H9 (cell line): ENCODE results near the gene COX6A1. TPM values are rescaled to one million over a fixed set of nuclear protein-coding genes. Genes with fewer than 3 reads are reported as not detected.

ENCODE experiments used
- DNase-seq: peaks from one replicate; pipeline ENCODE4 v3.0.0-alpha.2; 2017
- H2AFZ ChIP-seq: one replicate; pipeline ENCODE4 v1.6.1; 2013; ENCODE audit warnings: mild to moderate bottlenecking, low read length, control low read depth, moderate library complexity
- H2AK5ac ChIP-seq: 2 replicates; pipeline ENCODE4 v1.6.1; 2013; ENCODE audit warnings: low read length, control low read depth, mixed read lengths; ENCODE audit not compliant: insufficient read length
- H2BK120ac ChIP-seq: one replicate; pipeline ENCODE4 v1.6.1; 2013; ENCODE audit warnings: low read depth, mild to moderate bottlenecking, low read length, control low read depth, inconsistent platforms; ENCODE audit not compliant: poor library complexity, severe bottlenecking
- H2BK12ac ChIP-seq: 2 replicates; pipeline ENCODE4 v1.6.1; 2013; ENCODE audit warnings: low read length, control low read depth, mixed read lengths, low read depth; ENCODE audit not compliant: insufficient read length
- H2BK15ac ChIP-seq: 2 replicates; pipeline ENCODE4 v1.6.1; 2013; ENCODE audit warnings: low read depth, low read length, control low read depth
- H2BK20ac ChIP-seq: one replicate; pipeline ENCODE4 v1.6.1; 2013; ENCODE audit warnings: low read depth, mild to moderate bottlenecking, low read length, control low read depth, inconsistent platforms; ENCODE audit not compliant: poor library complexity, severe bottlenecking
- H2BK5ac ChIP-seq: 2 replicates; pipeline ENCODE4 v1.6.1; 2013; ENCODE audit warnings: low read length, control low read depth, mixed read lengths; ENCODE audit not compliant: insufficient read length
- H3K14ac ChIP-seq: 2 replicates; pipeline ENCODE4 v1.6.1; 2013; ENCODE audit warnings: low read length, control low read depth; ENCODE audit not compliant: insufficient read depth
- H3K18ac ChIP-seq: 2 replicates; pipeline ENCODE4 v1.6.1; 2013; ENCODE audit warnings: low read depth, mild to moderate bottlenecking, mixed read lengths, low read length, control low read depth; ENCODE audit not compliant: insufficient read length
- H3K23ac ChIP-seq: 2 replicates; pipeline ENCODE4 v1.6.1; 2013; ENCODE audit warnings: low read length, control low read depth, mixed read lengths, low read depth; ENCODE audit not compliant: insufficient read length
- H3K23me2 ChIP-seq: 2 replicates; pipeline ENCODE4 v1.6.1; 2013; ENCODE audit warnings: low read depth, mild to moderate bottlenecking, mixed read lengths, low read length, control low read depth; ENCODE audit not compliant: insufficient read length, poor library complexity, severe bottlenecking
- H3K27ac ChIP-seq: 2 replicates; pipeline ENCODE4 v1.5.1; 2013; ENCODE audit warnings: low read length, control low read depth, mixed read lengths, low read depth; ENCODE audit not compliant: insufficient read length
- H3K27me3 ChIP-seq: 2 replicates; pipeline ENCODE4 v1.6.1; 2013; ENCODE audit warnings: low read length, control low read depth, inconsistent platforms; ENCODE audit not compliant: insufficient read depth
- H3K4ac ChIP-seq: 2 replicates; pipeline ENCODE4 v1.6.1; 2013; ENCODE audit warnings: low read depth, mild to moderate bottlenecking, control low read depth, inconsistent platforms, low read length, moderate library complexity
- H3K4me1 ChIP-seq: 2 replicates; pipeline ENCODE4 v1.6.1; 2013; ENCODE audit warnings: low read length, control low read depth, inconsistent platforms; ENCODE audit not compliant: insufficient read depth
- H3K4me2 ChIP-seq: 2 replicates; pipeline ENCODE4 v1.6.1; 2013; ENCODE audit warnings: low read length, control low read depth, mixed read lengths; ENCODE audit not compliant: insufficient read length, insufficient read depth
- H3K56ac ChIP-seq: 2 replicates; pipeline ENCODE4 v1.6.1; 2013; ENCODE audit warnings: low read depth, mild to moderate bottlenecking, mixed read lengths, low read length, control low read depth; ENCODE audit not compliant: insufficient read length
- H3K79me1 ChIP-seq: 2 replicates; pipeline ENCODE4 v1.6.1; 2013; ENCODE audit warnings: low read depth, mild to moderate bottlenecking, moderate library complexity, low read length, control low read depth, inconsistent platforms; ENCODE audit not compliant: insufficient read depth, poor library complexity, severe bottlenecking
- H3K79me2 ChIP-seq: 2 replicates; pipeline ENCODE4 v1.6.1; 2013; ENCODE audit warnings: low read length, control low read depth, inconsistent platforms; ENCODE audit not compliant: insufficient read depth
- H3K9ac ChIP-seq: 2 replicates; pipeline ENCODE4 v1.6.1; 2013; ENCODE audit warnings: low read length, control low read depth, mixed read lengths; ENCODE audit not compliant: insufficient read length; ENCODE audit errors: extremely low read depth
- H3K9me3 ChIP-seq: one replicate; pipeline ENCODE4 v1.6.1; 2013; ENCODE audit warnings: low read depth, low read length, inconsistent platforms; ENCODE audit not compliant: control insufficient read depth
- H3T11ph ChIP-seq: one replicate; pipeline ENCODE4 v1.6.1; 2013; ENCODE audit warnings: mild to moderate bottlenecking, low read length, control low read depth, inconsistent platforms
- H4K20me1 ChIP-seq: one replicate; pipeline ENCODE4 v1.6.1; 2013; ENCODE audit not compliant: control insufficient read depth, insufficient read length, insufficient read depth
- H4K5ac ChIP-seq: 2 replicates; pipeline ENCODE4 v1.6.1; 2013; ENCODE audit warnings: low read depth, mild to moderate bottlenecking, mixed read lengths, low read length, control low read depth; ENCODE audit not compliant: insufficient read length
- H4K8ac ChIP-seq: replicated peaks from 2 replicates; pipeline ENCODE4 v1.6.1; 2013; ENCODE audit warnings: low read length, control low read depth, mixed read lengths, low read depth; ENCODE audit not compliant: insufficient read length
- H4K91ac ChIP-seq: 2 replicates; pipeline ENCODE4 v1.6.1; 2013; ENCODE audit warnings: low read depth, mild to moderate bottlenecking, moderate library complexity, mixed read lengths, low read length, control low read depth; ENCODE audit not compliant: insufficient read length
- H3K27ac Mint-ChIP-seq, 3 experiments: 2 replicates in 2 of 3; 3 replicates in 1 of 3; pipeline ENCODE4 v1.8.0; 2020 to 2021; ENCODE audit warnings: mixed read lengths in 3 of 3, mild to moderate bottlenecking in 1 of 3, moderate library complexity in 1 of 3
- H3K27me3 Mint-ChIP-seq: 2 replicates; pipeline ENCODE4 v1.8.0; 2021; ENCODE audit warnings: low read depth, mild to moderate bottlenecking, moderate library complexity, mixed read lengths
- H3K36me3 Mint-ChIP-seq, 3 experiments: 2 replicates in 2 of 3; 3 replicates in 1 of 3; pipeline ENCODE4 v1.8.0; 2020 to 2021; ENCODE audit warnings: low read depth in 3 of 3, mixed read lengths in 3 of 3; ENCODE audit not compliant: insufficient read depth in 1 of 3
- H3K4me1 Mint-ChIP-seq, 2 experiments: 2 replicates each; pipeline ENCODE4 v1.8.0; 2020; ENCODE audit warnings: mixed read lengths in 2 of 2
- H3K4me3 Mint-ChIP-seq, 2 experiments: 2 replicates in 1 of 2; 3 replicates in 1 of 2; pipeline ENCODE4 v1.8.0; 2020 to 2021; ENCODE audit warnings: mild to moderate bottlenecking in 2 of 2, mixed read lengths in 2 of 2, moderate library complexity in 1 of 2
- H3K9me3 Mint-ChIP-seq, 2 experiments: 2 replicates in 1 of 2; 3 replicates in 1 of 2; pipeline ENCODE4 v1.8.0; 2020; ENCODE audit warnings: mild to moderate bottlenecking in 2 of 2, mixed read lengths in 2 of 2, moderate library complexity in 1 of 2
- WGBS: extraction: QIAGEN DNeasy Blood & Tissue Kit; methylation state at CpG from one replicate; pipeline ENCODE4 v1.1.7; 2013; ENCODE audit warnings: missing lambda C conversion rate, low lambda C conversion rate, mixed read lengths; ENCODE audit not compliant: insufficient read length; ENCODE audit errors: extremely low coverage; 5-methylcytosine and 5-hydroxymethylcytosine counted together
- total RNA-seq: library from RNA; stranded (reverse); gene quantifications from 2 replicates; pipeline ENCODE4 v1.2.1, GENCODE V29; 2021
- TF ChIP-seq, protein P1 (sequence below): fragments of 200-600 bp; sonication (generic); conservative IDR thresholded peaks from 3 replicates; pipeline ENCODE4 v1.8.0; 2021; ENCODE audit warnings: antibody characterized with exemption, mild to moderate bottlenecking

COX6A1 gene
- total RNA-seq, 1 experiment from 2014 or later, result 415 TPM

DNA sequence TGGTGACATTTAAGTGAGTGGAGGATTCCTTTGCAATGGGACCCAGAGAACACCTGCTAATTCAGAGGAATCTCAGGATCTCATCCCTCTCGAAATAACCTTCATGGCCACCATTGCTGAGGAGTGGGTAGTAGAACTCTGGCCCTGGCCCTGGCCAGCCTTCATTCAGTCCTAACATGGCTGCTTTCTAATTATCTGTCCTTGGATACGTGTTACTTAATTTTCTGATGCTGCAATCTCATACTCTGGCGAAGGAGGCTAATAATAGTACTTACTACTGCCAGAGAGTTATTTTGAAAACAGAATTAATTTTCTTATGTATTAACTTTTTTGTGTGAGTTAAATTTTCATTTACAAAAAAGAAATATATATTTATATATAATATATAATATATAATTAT, 12.1 kb upstream of the COX6A1 start:
- DNase-seq, result no peak
- no peak overlapping the region for H3K56ac ChIP-seq
- no peaks in the 10 kb centered on the region for H3K79me1 ChIP-seq
- H4K91ac ChIP-seq, result no peak overlapping the region
- no peak overlapping the region for H2AFZ ChIP-seq
- H3K4me2 ChIP-seq, result no peak overlapping the region
- no peak overlapping the region for H4K5ac ChIP-seq
- no peak overlapping the region for H2BK12ac ChIP-seq
- H3T11ph ChIP-seq, result no peak overlapping the region
- H2BK120ac ChIP-seq, result no peak overlapping the region
- no peaks in the 10 kb centered on the region; the same call in 1 of the 2 replicates for H3K4me1 ChIP-seq
- Mint-ChIP-seq H3K9me3 (no peaks in the 10 kb centered on the region), H3K4me3 (no peak overlapping the region; a peak in 1 of 5 replicates), H3K36me3 (no peaks in the 10 kb centered on the region), H3K27me3 (peaks cover 4% of the 10 kb centered on the region), H3K27ac (no peak overlapping the region; a peak in 1 of 7 replicates), H3K4me1 (peaks cover 23 to 26% of the 10 kb centered on the region in 2 experiments)
- WGBS, result no CpG with 5 or more reads among the region's 3 CpGs
- no peak overlapping the region for H4K8ac ChIP-seq
- TF ChIP-seq, protein P1, sequence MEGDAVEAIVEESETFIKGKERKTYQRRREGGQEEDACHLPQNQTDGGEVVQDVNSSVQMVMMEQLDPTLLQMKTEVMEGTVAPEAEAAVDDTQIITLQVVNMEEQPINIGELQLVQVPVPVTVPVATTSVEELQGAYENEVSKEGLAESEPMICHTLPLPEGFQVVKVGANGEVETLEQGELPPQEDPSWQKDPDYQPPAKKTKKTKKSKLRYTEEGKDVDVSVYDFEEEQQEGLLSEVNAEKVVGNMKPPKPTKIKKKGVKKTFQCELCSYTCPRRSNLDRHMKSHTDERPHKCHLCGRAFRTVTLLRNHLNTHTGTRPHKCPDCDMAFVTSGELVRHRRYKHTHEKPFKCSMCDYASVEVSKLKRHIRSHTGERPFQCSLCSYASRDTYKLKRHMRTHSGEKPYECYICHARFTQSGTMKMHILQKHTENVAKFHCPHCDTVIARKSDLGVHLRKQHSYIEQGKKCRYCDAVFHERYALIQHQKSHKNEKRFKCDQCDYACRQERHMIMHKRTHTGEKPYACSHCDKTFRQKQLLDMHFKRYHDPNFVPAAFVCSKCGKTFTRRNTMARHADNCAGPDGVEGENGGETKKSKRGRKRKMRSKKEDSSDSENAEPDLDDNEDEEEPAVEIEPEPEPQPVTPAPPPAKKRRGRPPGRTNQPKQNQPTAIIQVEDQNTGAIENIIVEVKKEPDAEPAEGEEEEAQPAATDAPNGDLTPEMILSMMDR, result no peak
- no peak overlapping the region for H3K4ac ChIP-seq
- no peak overlapping the region for H3K23ac ChIP-seq
- no peak overlapping the region for H2AK5ac ChIP-seq
- no peaks in the 10 kb centered on the region for H3K27me3 ChIP-seq
- no peak overlapping the region for H2BK5ac ChIP-seq
- H4K20me1 ChIP-seq, result no peaks in the 10 kb centered on the region
- no peak overlapping the region for H3K9ac ChIP-seq
- no peak overlapping the region for H2BK20ac ChIP-seq
- no peaks in the 10 kb centered on the region for H3K79me2 ChIP-seq
- H3K23me2 ChIP-seq, result no peaks in the 10 kb centered on the region
- no peak overlapping the region for H3K27ac ChIP-seq
- no peak overlapping the region for H3K18ac ChIP-seq
- no peaks in the 10 kb centered on the region for H3K9me3 ChIP-seq
- H2BK15ac ChIP-seq, result no peak overlapping the region
- H3K14ac ChIP-seq, result no peak overlapping the region
